ENCODE measurements around the gene BUB3.

Gene BUB3

GRCh38 chr10:123140983-123141390 lies 13.2 kb upstream of the BUB3 start:
- DNase-seq (ENCODE audit: extremely low read depth in 1 of 2, low read depth in 1 of 2), result no peak

- no peak for DNase-seq (ENCODE audit: extremely low read depth in 1 of 2, low read depth in 1 of 2)
These were observed 12.2 kb upstream of the BUB3 start for GRCh38 chr10:123141791-123142700.

- no peak for DNase-seq (ENCODE audit: extremely low read depth in 1 of 2, low read depth in 1 of 2)
These were observed 11.5 kb upstream of the BUB3 start for GRCh38 chr10:123142701-123143161.

- no peak for DNase-seq (ENCODE audit: extremely low read depth in 1 of 2, low read depth in 1 of 2)
These were observed 10.9 kb upstream of the BUB3 start for GRCh38 chr10:123143162-123143824.

- DNase-seq (ENCODE audit: extremely low read depth in 1 of 2, low read depth in 1 of 2), result no peak
These were observed 10.4 kb upstream of the BUB3 start for GRCh38 chr10:123143825-123144168.

- no peak for DNase-seq (ENCODE audit: extremely low read depth in 1 of 2, low read depth in 1 of 2)
These were observed 9.3 kb upstream of the BUB3 start for GRCh38 chr10:123144697-123145541.

GRCh38 chr10:123145542-123146012 lies 8.6 kb upstream of the BUB3 start:
- DNase-seq (ENCODE audit: extremely low read depth in 1 of 2, low read depth in 1 of 2), result no peak

- no peak for DNase-seq (ENCODE audit: extremely low read depth in 1 of 2, low read depth in 1 of 2)
These were observed 7.9 kb upstream of the BUB3 start for GRCh38 chr10:123146013-123146893.

- DNase-seq (ENCODE audit: extremely low read depth in 1 of 2, low read depth in 1 of 2), result no peak
These were observed 7.1 kb upstream of the BUB3 start for GRCh38 chr10:123146894-123147634.

- no peak for DNase-seq (ENCODE audit: extremely low read depth in 1 of 2, low read depth in 1 of 2)
These were observed 6.4 kb upstream of the BUB3 start, which contains the start of gene HMX2 for GRCh38 chr10:123147635-123148413. HMX2 (plus strand) TSS chr10:123148136; CDS start chr10:123148379, 243 bp downstream.

GRCh38 chr10:123148414-123149161 lies 5.6 kb upstream of the BUB3 start:
- no peak for DNase-seq (ENCODE audit: extremely low read depth in 1 of 2, low read depth in 1 of 2)

- no peak for DNase-seq (ENCODE audit: extremely low read depth in 1 of 2, low read depth in 1 of 2)
These were observed 5.0 kb upstream of the BUB3 start for GRCh38 chr10:123149162-123149567.

- no peak for DNase-seq (ENCODE audit: extremely low read depth in 1 of 2, low read depth in 1 of 2)
These were observed 4.5 kb upstream of the BUB3 start for GRCh38 chr10:123149568-123150270.

GRCh38 chr10:123150271-123150985 lies 3.8 kb upstream of the BUB3 start:
- no peak for DNase-seq (ENCODE audit: extremely low read depth in 1 of 2, low read depth in 1 of 2)

- no peak for DNase-seq (ENCODE audit: extremely low read depth in 1 of 2, low read depth in 1 of 2)
These were observed 3.0 kb upstream of the BUB3 start for GRCh38 chr10:123150986-123151736.

GRCh38 chr10:123151737-123152135 lies 2.5 kb upstream of the BUB3 start:
- DNase-seq (ENCODE audit: extremely low read depth in 1 of 2, low read depth in 1 of 2), result no peak
